Subcutaneous abdominal adipose tissue (tissue), 5 donors: Measurements from ENCODE around the gene MAFB.

Source experiments
- H3K27ac ChIP-seq: one replicate; pipeline ENCODE4 v1.7.0; 2013; ENCODE audit warnings: low read depth, mild to moderate bottlenecking, inconsistent platforms, low read length, moderate library complexity
- H3K27me3 ChIP-seq, 5 donors: one replicate each; pipeline ENCODE4 v1.7.0; 2013; ENCODE audit warnings: low read length in 5 of 5, inconsistent platforms in 1 of 5; ENCODE audit not compliant: control insufficient read depth in 5 of 5, insufficient read depth in 4 of 5
- H3K36me3 ChIP-seq, 5 donors: one replicate each; pipeline ENCODE4 v1.7.0; 2013; ENCODE audit warnings: low read length in 5 of 5; ENCODE audit not compliant: control insufficient read depth in 5 of 5, insufficient read depth in 5 of 5
- H3K4me1 ChIP-seq, 5 donors: one replicate each; pipeline ENCODE4 v1.7.0; 2013; ENCODE audit warnings: low read length in 5 of 5, mild to moderate bottlenecking in 3 of 5, moderate library complexity in 1 of 5; ENCODE audit not compliant: control insufficient read depth in 5 of 5, insufficient read depth in 5 of 5
- H3K4me3 ChIP-seq, 5 donors: one replicate each; pipeline ENCODE4 v1.7.0; 2013; ENCODE audit warnings: low read length in 5 of 5, low read depth in 1 of 5
- H3K9ac ChIP-seq, 5 donors: one replicate each; pipeline ENCODE4 v1.7.0; 2013; ENCODE audit warnings: low read length in 5 of 5, mild to moderate bottlenecking in 4 of 5, moderate library complexity in 3 of 5
- H3K9me3 ChIP-seq, 5 donors: one replicate each; pipeline ENCODE4 v1.7.0; 2013; ENCODE audit warnings: low read length in 5 of 5; ENCODE audit not compliant: control insufficient read depth in 5 of 5
- donor health status: healthy.
- donor health status: healthy.
- donor health status: healthy.
- donor health status: healthy.
- donor health status: healthy.

MAFB gene

GRCh38 chr20:40704828-40705227, 15.8 kb upstream of the MAFB start:
- H3K9ac ChIP-seq: no peak overlapping the region
- H3K27me3 ChIP-seq: no peaks in the 10 kb centered on the region
- H3K9me3 ChIP-seq: no peaks in the 10 kb centered on the region
- peaks cover 0 to 9% (median 3%) of the 10 kb centered on the region in 5 donors for H3K4me1 ChIP-seq
- no peak overlapping the region for H3K27ac ChIP-seq
- H3K36me3 ChIP-seq: no peaks in the 10 kb centered on the region
- H3K4me3 ChIP-seq: no peak overlapping the region

GRCh38 chr20:40703975-40704530, 15.0 kb upstream of the MAFB start:
- no peaks in the 10 kb centered on the region for H3K9me3 ChIP-seq
- no peak overlapping the region for H3K4me3 ChIP-seq
- H3K27me3 ChIP-seq: no peaks in the 10 kb centered on the region
- no peaks in the 10 kb centered on the region for H3K36me3 ChIP-seq
- no peak overlapping the region for H3K9ac ChIP-seq
- H3K27ac ChIP-seq: no peak overlapping the region
- peaks cover 0 to 9% (median 3%) of the 10 kb centered on the region in 5 donors for H3K4me1 ChIP-seq

- peaks cover 0 to 2% (median 0%) of the 10 kb centered on the region in 5 donors for H3K9me3 ChIP-seq
- H3K4me3 ChIP-seq: no peak overlapping the region
- H3K27ac ChIP-seq: no peak overlapping the region
- H3K36me3 ChIP-seq: no peaks in the 10 kb centered on the region
- no peaks in the 10 kb centered on the region for H3K27me3 ChIP-seq
- H3K4me1 ChIP-seq: peaks cover 0 to 10% (median 3%) of the 10 kb centered on the region in 5 donors
- no peak overlapping the region for H3K9ac ChIP-seq
Observed at GRCh38 chr20:40702504-40702903, 13.5 kb upstream of the MAFB start.

GRCh38 chr20:40698744-40699143, 9.7 kb upstream of the MAFB start:
- H3K4me3 ChIP-seq: no peak overlapping the region
- peaks cover 0 to 3% (median 0%) of the 10 kb centered on the region in 5 donors for H3K27me3 ChIP-seq
- peaks cover 0 to 11% (median 5%) of the 10 kb centered on the region in 5 donors for H3K4me1 ChIP-seq
- peaks cover 0 to 2% (median 0%) of the 10 kb centered on the region in 5 donors for H3K9me3 ChIP-seq
- H3K9ac ChIP-seq: no peak overlapping the region
- no peak overlapping the region for H3K27ac ChIP-seq
- H3K36me3 ChIP-seq: no peaks in the 10 kb centered on the region

GRCh38 chr20:40698281-40698680, 9.2 kb upstream of the MAFB start:
- H3K36me3 ChIP-seq: no peaks in the 10 kb centered on the region
- H3K4me3 ChIP-seq: no peak overlapping the region

GRCh38 chr20:40697541-40697940, 8.5 kb upstream of the MAFB start:
- Histone ChIP-seq H3K4me1 (peaks cover 0 to 12% (median 5%) of the 10 kb centered on the region in 5 donors), H3K9me3 (peaks cover 0 to 2% (median 0%) of the 10 kb centered on the region in 5 donors), H3K4me3 (no peak overlapping the region), H3K9ac (no peak overlapping the region), H3K27ac (no peak overlapping the region), H3K36me3 (no peaks in the 10 kb centered on the region), H3K27me3 (peaks cover 0 to 4% (median 2%) of the 10 kb centered on the region in 5 donors)

More at GRCh38 chr20:40698281-40698680, 9.2 kb upstream of the MAFB start:
- peaks cover 0 to 11% (median 5%) of the 10 kb centered on the region in 5 donors for H3K4me1 ChIP-seq
- H3K9me3 ChIP-seq: peaks cover 0 to 2% (median 0%) of the 10 kb centered on the region in 5 donors
- H3K9ac ChIP-seq: no peak overlapping the region
- peaks cover 0 to 3% (median 0%) of the 10 kb centered on the region in 5 donors for H3K27me3 ChIP-seq
- no peak overlapping the region for H3K27ac ChIP-seq

GRCh38 chr20:40695214-40695613, 6.2 kb upstream of the MAFB start:
- Histone ChIP-seq H3K9me3 (peaks cover 0 to 2% (median 0%) of the 10 kb centered on the region in 5 donors), H3K27ac (no peak overlapping the region), H3K36me3 (no peaks in the 10 kb centered on the region), H3K4me3 (no peak overlapping the region), H3K9ac (no peak overlapping the region), H3K27me3 (peaks cover 0 to 19% (median 15%) of the 10 kb centered on the region in 5 donors), H3K4me1 (peaks cover 0 to 23% (median 14%) of the 10 kb centered on the region in 5 donors)

GRCh38 chr20:40694246-40694645, 5.2 kb upstream of the MAFB start:
- Histone ChIP-seq H3K27ac (no peak overlapping the region), H3K9me3 (peaks cover 0 to 2% (median 0%) of the 10 kb centered on the region in 5 donors)

GRCh38 chr20:40692240-40693011, 3.4 kb upstream of the MAFB start:
- H3K4me1 ChIP-seq: peaks cover 0 to 44% (median 32%) of the 10 kb centered on the region in 5 donors
- peak overlapping the region; percentile 25 to 95 (median 50) for H3K4me3 ChIP-seq
- H3K27me3 ChIP-seq: peaks cover 0 to 19% (median 15%) of the 10 kb centered on the region in 5 donors
- H3K9me3 ChIP-seq: no peaks in the 10 kb centered on the region
- no peaks in the 10 kb centered on the region for H3K36me3 ChIP-seq
- H3K27ac ChIP-seq: no peak overlapping the region
- H3K9ac ChIP-seq: peak overlapping the region in 1 of 5 donors; percentile 13

More at GRCh38 chr20:40694246-40694645, 5.2 kb upstream of the MAFB start:
- H3K4me1 ChIP-seq: peaks cover 0 to 33% (median 21%) of the 10 kb centered on the region in 5 donors
- no peak overlapping the region for H3K9ac ChIP-seq
- peaks cover 0 to 19% (median 15%) of the 10 kb centered on the region in 5 donors for H3K27me3 ChIP-seq
- no peaks in the 10 kb centered on the region for H3K36me3 ChIP-seq
- H3K4me3 ChIP-seq: no peak overlapping the region
